ENCODE measurements around the gene TXNDC17. TPM values are rescaled to one million over a fixed set of nuclear protein-coding genes. Genes with fewer than 3 reads are reported as not detected.
"Not testable (repeated sequence)": the region's sequence is repeated elsewhere in the genome, so short reads cannot be mapped to it uniquely, and the experiment has no call there.

TXNDC17 gene
- total RNA-seq, 3 donors from 2014 or later, result 125 to 145 (median 134) TPM

- H3K9me3 ChIP-seq; H3K27ac ChIP-seq; DNase-seq (ENCODE audit: low spot score in 2 of 2); intact Hi-C loops (cut with DNase I; ENCODE audit: low total_unique reads); H3K27me3 ChIP-seq; H3K36me3 ChIP-seq; H3K4me1 ChIP-seq: not testable (repeated sequence)
- peak overlapping the region in 2 of 3 donors; percentile 41 to 58 for H3K4me3 ChIP-seq
Measured at GRCh38 chr17:6656797-6657632, 16.2 kb downstream of the TXNDC17 start.

GRCh38 chr17:6657633-6658287 is 16.9 kb downstream of the TXNDC17 start:
- DNase-seq (ENCODE audit: low spot score in 2 of 2), result no peak
- H3K36me3 ChIP-seq, result no peaks in the 10 kb centered on the region
- H3K4me1 ChIP-seq, result peaks cover 0 to 6% of the 10 kb centered on the region in 2 donors
- no peaks in the 10 kb centered on the region for H3K9me3 ChIP-seq
- peaks cover 0 to 3% of the 10 kb centered on the region in 2 donors for H3K27me3 ChIP-seq
- H3K27ac ChIP-seq, result no peak overlapping the region
- H3K4me3 ChIP-seq, result peak overlapping the region in 2 of 3 donors; percentile 41 to 58
- intact Hi-C loops (cut with DNase I; ENCODE audit: low total_unique reads), result no loop called here
- TF ChIP-seq, protein P1, sequence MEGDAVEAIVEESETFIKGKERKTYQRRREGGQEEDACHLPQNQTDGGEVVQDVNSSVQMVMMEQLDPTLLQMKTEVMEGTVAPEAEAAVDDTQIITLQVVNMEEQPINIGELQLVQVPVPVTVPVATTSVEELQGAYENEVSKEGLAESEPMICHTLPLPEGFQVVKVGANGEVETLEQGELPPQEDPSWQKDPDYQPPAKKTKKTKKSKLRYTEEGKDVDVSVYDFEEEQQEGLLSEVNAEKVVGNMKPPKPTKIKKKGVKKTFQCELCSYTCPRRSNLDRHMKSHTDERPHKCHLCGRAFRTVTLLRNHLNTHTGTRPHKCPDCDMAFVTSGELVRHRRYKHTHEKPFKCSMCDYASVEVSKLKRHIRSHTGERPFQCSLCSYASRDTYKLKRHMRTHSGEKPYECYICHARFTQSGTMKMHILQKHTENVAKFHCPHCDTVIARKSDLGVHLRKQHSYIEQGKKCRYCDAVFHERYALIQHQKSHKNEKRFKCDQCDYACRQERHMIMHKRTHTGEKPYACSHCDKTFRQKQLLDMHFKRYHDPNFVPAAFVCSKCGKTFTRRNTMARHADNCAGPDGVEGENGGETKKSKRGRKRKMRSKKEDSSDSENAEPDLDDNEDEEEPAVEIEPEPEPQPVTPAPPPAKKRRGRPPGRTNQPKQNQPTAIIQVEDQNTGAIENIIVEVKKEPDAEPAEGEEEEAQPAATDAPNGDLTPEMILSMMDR (IDR thresholded peaks at IDR 0.05), result no peak
- TF ChIP-seq POLR2AphosphoS5 (IDR thresholded peaks at IDR 0.05) (no peak), POLR2A (IDR thresholded peaks at IDR 0.05) (no peak)

DNA sequence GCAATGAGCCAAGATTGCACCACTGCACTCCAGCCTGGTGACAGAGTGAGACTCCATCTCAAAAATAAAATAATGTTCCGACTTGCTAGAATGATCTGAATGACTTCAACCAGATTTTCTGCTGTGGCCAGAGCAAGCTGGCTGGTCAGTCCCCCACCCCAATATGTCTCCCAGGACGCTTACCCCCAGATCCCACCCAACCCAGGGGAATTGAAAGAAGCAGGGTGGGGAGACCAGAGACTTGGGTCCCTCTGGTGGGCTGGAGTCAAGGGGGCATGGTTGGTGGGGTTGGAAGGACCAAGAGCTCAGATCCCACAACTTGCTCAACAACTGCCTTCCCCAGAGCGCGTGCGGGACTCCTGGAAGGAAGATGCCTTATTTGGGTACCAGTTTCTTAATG is 17.6 kb downstream of the TXNDC17 start:
- H3K9me3 ChIP-seq; DNase-seq (ENCODE audit: low spot score in 2 of 2); intact Hi-C loops (cut with DNase I; ENCODE audit: low total_unique reads); H3K27ac ChIP-seq; H3K4me1 ChIP-seq; H3K27me3 ChIP-seq; H3K36me3 ChIP-seq; H3K4me3 ChIP-seq: not testable (repeated sequence)

GRCh38 chr17:6660101-6660500 is 19.2 kb downstream of the TXNDC17 start:
- H3K4me1 ChIP-seq, result no peaks in the 10 kb centered on the region
- TF ChIP-seq, protein P1 (IDR thresholded peaks at IDR 0.05), result no peak
- TF ChIP-seq POLR2A (IDR thresholded peaks at IDR 0.05) (no peak), POLR2AphosphoS5 (IDR thresholded peaks at IDR 0.05) (no peak)
- H3K9me3 ChIP-seq, result no peaks in the 10 kb centered on the region
- H3K27ac ChIP-seq, result no peak overlapping the region
- intact Hi-C loops (cut with DNase I; ENCODE audit: low total_unique reads), result no loop called here
- H3K27me3 ChIP-seq, result peaks cover 0 to 3% of the 10 kb centered on the region in 2 donors
- H3K4me3 ChIP-seq, result no peak overlapping the region
- DNase-seq (ENCODE audit: low spot score in 2 of 2), result peak in 1 of 2 donors; percentile 42
- no peaks in the 10 kb centered on the region for H3K36me3 ChIP-seq

GRCh38 chr17:6660805-6661463 is 20.1 kb downstream of the TXNDC17 start:
- Histone ChIP-seq H3K36me3 (no peaks in the 10 kb centered on the region), H3K9me3 (no peaks in the 10 kb centered on the region), H3K4me3 (no peak overlapping the region), H3K4me1 (no peaks in the 10 kb centered on the region), H3K27me3 (no peaks in the 10 kb centered on the region), H3K27ac (no peak overlapping the region)
- intact Hi-C loops (cut with DNase I; ENCODE audit: low total_unique reads), result no loop called here
- peak in 1 of 2 donors; percentile 15 for DNase-seq (ENCODE audit: low spot score in 2 of 2)
- no peak for TF ChIP-seq POLR2AphosphoS5 (IDR thresholded peaks at IDR 0.05)
- TF ChIP-seq POLR2A (IDR thresholded peaks at IDR 0.05), result no peak
- TF ChIP-seq, protein P1 (IDR thresholded peaks at IDR 0.05), result no peak

- intact Hi-C loops (cut with DNase I; ENCODE audit: low total_unique reads), result no loop called here
- DNase-seq (ENCODE audit: low spot score in 2 of 2), result no peak
- no peaks in the 10 kb centered on the region for H3K9me3 ChIP-seq
- no peak overlapping the region for H3K27ac ChIP-seq
- H3K4me1 ChIP-seq, result no peaks in the 10 kb centered on the region
- H3K4me3 ChIP-seq, result no peak overlapping the region
- H3K36me3 ChIP-seq, result no peaks in the 10 kb centered on the region
- TF ChIP-seq POLR2AphosphoS5 (IDR thresholded peaks at IDR 0.05) (no peak), POLR2A (IDR thresholded peaks at IDR 0.05) (no peak)
- TF ChIP-seq, protein P1 (IDR thresholded peaks at IDR 0.05), result no peak
- no peaks in the 10 kb centered on the region for H3K27me3 ChIP-seq
Measured at GRCh38 chr17:6661464-6661848, 20.6 kb downstream of the TXNDC17 start.

GRCh38 chr17:6663200-6663599 is 22.3 kb downstream of the TXNDC17 start:
- H3K36me3 ChIP-seq; H3K4me3 ChIP-seq; H3K27me3 ChIP-seq; H3K27ac ChIP-seq; H3K9me3 ChIP-seq; H3K4me1 ChIP-seq; intact Hi-C loops (cut with DNase I; ENCODE audit: low total_unique reads): not testable (repeated sequence)
- DNase-seq (ENCODE audit: low spot score in 2 of 2), result peak in 1 of 2 donors; percentile 5

Data from breast epithelium (tissue), 4 donors.